Activated T-cell treated with anti-CD3 and anti-CD28 coated beads for 24 hours (primary cell): ENCODE results near the gene TARM1.

ENCODE experiments used
- DNase-seq: peaks from one replicate; pipeline ENCODE4 v3.0.0-alpha.2; 2020; ENCODE audit warnings: low read depth

TARM1 gene

GRCh38 chr19:54081032-54081431 lies at the start of gene TARM1:
Gene TARM1 (minus strand): TSS chr19:54081365. CDS start chr19:54081340, 25 bp downstream.
- no peak for DNase-seq

- DNase-seq: no peak
Observed at GRCh38 chr19:54129617-54129996, 48.4 kb upstream of the TARM1 start.

- no peak for DNase-seq
Observed at GRCh38 chr19:54128796-54129616, 47.8 kb upstream of the TARM1 start.

GRCh38 chr19:54128441-54128725 lies 47.2 kb upstream of the TARM1 start:
- DNase-seq: no peak

- no peak for DNase-seq
Observed at GRCh38 chr19:54127688-54128440, 46.7 kb upstream of the TARM1 start.

- DNase-seq: no peak
Observed at GRCh38 chr19:54125713-54126112, 44.5 kb upstream of the TARM1 start.

GRCh38 chr19:54124393-54124792 lies 43.2 kb upstream of the TARM1 start:
- no peak for DNase-seq

GRCh38 chr19:54123682-54124081 lies 42.5 kb upstream of the TARM1 start:
- DNase-seq: no peak

- no peak for DNase-seq
Observed at GRCh38 chr19:54121259-54121658, 40.1 kb upstream of the TARM1 start.

GRCh38 chr19:54115109-54116063 lies 34.2 kb upstream of the TARM1 start, which contains the start of the genes PRPF31 and TFPT:
Gene PRPF31 (plus strand): TSS chr19:54115754. CDS start chr19:54118279, 2,525 bp downstream.
Gene TFPT (minus strand): TSS chr19:54115657. CDS start chr19:54115269, 388 bp downstream.
- peak; percentile 94 for DNase-seq

GRCh38 chr19:54114340-54115108 lies 33.4 kb upstream of the TARM1 start:
- DNase-seq: no peak

- DNase-seq: no peak
Observed at GRCh38 chr19:54109651-54110050, 28.5 kb upstream of the TARM1 start.

- no peak for DNase-seq
Observed at GRCh38 chr19:54108496-54108895, 27.3 kb upstream of the TARM1 start.

GRCh38 chr19:54107876-54108490 lies 26.8 kb upstream of the TARM1 start:
- no peak for DNase-seq

- no peak for DNase-seq
Observed at GRCh38 chr19:54106716-54107115, 25.6 kb upstream of the TARM1 start.

- no peak for DNase-seq
Observed at GRCh38 chr19:54105796-54106195, 24.6 kb upstream of the TARM1 start.

GRCh38 chr19:54104998-54105715 lies 24.0 kb upstream of the TARM1 start:
- DNase-seq: no peak

GRCh38 chr19:54102421-54103169 lies 21.4 kb upstream of the TARM1 start, which contains the start of gene NDUFA3:
Gene NDUFA3 (plus strand): TSS chr19:54102855. CDS start chr19:54102879, 24 bp downstream.
- DNase-seq: peak; percentile 96

- DNase-seq: no peak
Observed at GRCh38 chr19:54100561-54100960, 19.4 kb upstream of the TARM1 start, which contains the start of gene OSCAR. Gene OSCAR (minus strand): TSS chr19:54100803. CDS start chr19:54100792, 11 bp downstream.
